GM19463 (cell line): Measurements from ENCODE around the gene ELOVL1.
"Not testable (repeated sequence)": the region's sequence is repeated elsewhere in the genome, so short reads cannot be mapped to it uniquely, and the experiment has no call there.

Source experiments
- ATAC-seq: cut with Tn5 transposase; IDR thresholded peaks from one replicate; pipeline ENCODE4 v1.9.1; 2021; ENCODE audit warnings: mild to moderate bottlenecking, moderate library complexity; ENCODE audit not compliant: unreplicated experiment

The ELOVL1 gene

GRCh38 chr1:43382027-43382779 lies 14.4 kb upstream of the ELOVL1 start:
- ATAC-seq, result no peak

- ATAC-seq, result no peak
These were observed 13.8 kb upstream of the ELOVL1 start for GRCh38 chr1:43381612-43382011.

- no peak for ATAC-seq
These were observed 11.7 kb upstream of the ELOVL1 start for GRCh38 chr1:43379476-43379875.

- no peak for ATAC-seq
These were observed 10.0 kb upstream of the ELOVL1 start for GRCh38 chr1:43377831-43378230.

GRCh38 chr1:43376723-43377235 lies 9.0 kb upstream of the ELOVL1 start:
- ATAC-seq, result no peak

GRCh38 chr1:43373066-43373940 lies 5.5 kb upstream of the ELOVL1 start:
- ATAC-seq, result no peak

- ATAC-seq, result no peak
These were observed 4.4 kb upstream of the ELOVL1 start for GRCh38 chr1:43372172-43372571.

- no peak for ATAC-seq
These were observed 2.8 kb upstream of the ELOVL1 start for GRCh38 chr1:43370564-43370963.

GRCh38 chr1:43369779-43370178 lies 2.0 kb upstream of the ELOVL1 start:
- not testable (repeated sequence) for ATAC-seq

GRCh38 chr1:43368646-43369020 lies 822 bp upstream of the ELOVL1 start:
- ATAC-seq, result no peak

- peak; percentile 41 for ATAC-seq
These were observed 546 bp downstream of the ELOVL1 start for GRCh38 chr1:43367026-43367903.

GRCh38 chr1:43366601-43367025 lies 1.2 kb downstream of the ELOVL1 start:
- ATAC-seq, result no peak

GRCh38 chr1:43366179-43366578 lies 1.6 kb downstream of the ELOVL1 start:
- no peak for ATAC-seq

- ATAC-seq, result no peak
These were observed 2.1 kb downstream of the ELOVL1 start for GRCh38 chr1:43365678-43366077.

GRCh38 chr1:43363935-43364525 lies 3.8 kb downstream of the ELOVL1 start:
- no peak for ATAC-seq

- no peak for ATAC-seq
These were observed 4.4 kb downstream of the ELOVL1 start for GRCh38 chr1:43363283-43363934.

GRCh38 chr1:43360616-43361015 lies 7.2 kb downstream of the ELOVL1 start:
- ATAC-seq, result no peak

- ATAC-seq, result no peak
These were observed 8.1 kb downstream of the ELOVL1 start for GRCh38 chr1:43359696-43360095.

- peak; percentile 96 for ATAC-seq
These were observed 8.8 kb downstream of the ELOVL1 start, which contains the start of gene CDC20 for GRCh38 chr1:43358746-43359693. TSS of gene CDC20 (plus strand) at chr1:43358981. CDS start at chr1:43359216, 235 bp downstream.
